Neural progenitor cell (in vitro differentiated cells): ENCODE results near the gene GNAI1. TPM values are rescaled to one million over a fixed set of nuclear protein-coding genes. Genes with fewer than 3 reads are reported as not detected.

Source experiments
- DNase-seq: peaks from one replicate; pipeline ENCODE4 v3.0.0-alpha.2; 2016; ENCODE audit warnings: low spot score
- H2AFZ ChIP-seq: fragments of 200-600 bp; sonication (generic); replicated peaks from 2 replicates; pipeline ENCODE4 v1.6.1; 2016; ENCODE audit warnings: antibody characterized with exemption
- H3F3A ChIP-seq: fragments of 200-600 bp; sonication (generic); 2 replicates; pipeline ENCODE4 v1.6.1; 2016; ENCODE audit warnings: antibody characterized with exemption, low read depth
- H3K27ac ChIP-seq: fragments of 200-600 bp; sonication (generic); 2 replicates; pipeline ENCODE4 v1.5.1; 2016; ENCODE audit warnings: mild to moderate bottlenecking
- H3K27me3 ChIP-seq: fragments of 200-600 bp; sonication (generic); 2 replicates; pipeline ENCODE4 v1.6.1; 2016; ENCODE audit warnings: mild to moderate bottlenecking, moderate library complexity
- H3K36me3 ChIP-seq: fragments of 200-600 bp; sonication (generic); 2 replicates; pipeline ENCODE4 v1.5.1; 2016
- H3K4me1 ChIP-seq: fragments of 200-600 bp; sonication (generic); 2 replicates; pipeline ENCODE4 v1.6.1; 2016; ENCODE audit warnings: mixed run types
- H3K4me2 ChIP-seq: fragments of 200-600 bp; sonication (generic); 2 replicates; pipeline ENCODE4 v1.6.1; 2016
- H3K4me3 ChIP-seq: fragments of 200-600 bp; sonication (generic); 2 replicates; pipeline ENCODE4 v1.5.1; 2016
- H3K79me2 ChIP-seq: fragments of 200-600 bp; sonication (generic); 2 replicates; pipeline ENCODE4 v1.6.1; 2016; ENCODE audit warnings: low read depth
- H3K9ac ChIP-seq: fragments of 200-600 bp; sonication (generic); 2 replicates; pipeline ENCODE4 v1.6.1; 2016
- H3K9me3 ChIP-seq: fragments of 200-600 bp; sonication (generic); 2 replicates; pipeline ENCODE4 v1.5.1; 2016; ENCODE audit warnings: low read depth
- H4K20me1 ChIP-seq: fragments of 200-600 bp; sonication (generic); 2 replicates; pipeline ENCODE4 v1.6.1; 2016; ENCODE audit warnings: low read depth
- H3K27ac Mint-ChIP-seq: 3 replicates; pipeline ENCODE4 v1.8.0; 2021; ENCODE audit warnings: mixed read lengths
- H3K27me3 Mint-ChIP-seq: 2 replicates; pipeline ENCODE4 v1.8.0; 2022; ENCODE audit warnings: low read depth, mild to moderate bottlenecking, inconsistent platforms, moderate library complexity, mixed read lengths; ENCODE audit not compliant: insufficient read depth
- H3K36me3 Mint-ChIP-seq: 3 replicates; pipeline ENCODE4 v1.8.0; 2021; ENCODE audit warnings: mixed read lengths
- H3K4me1 Mint-ChIP-seq: 3 replicates; pipeline ENCODE4 v1.8.0; 2021; ENCODE audit warnings: mixed read lengths
- H3K4me3 Mint-ChIP-seq: 3 replicates; pipeline ENCODE4 v1.8.0; 2021; ENCODE audit warnings: mild to moderate bottlenecking, moderate library complexity, mixed read lengths
- H3K9me3 Mint-ChIP-seq: 3 replicates; pipeline ENCODE4 v1.8.0; 2020; ENCODE audit warnings: mixed read lengths
- CTCF ChIP-seq: fragments of 200-600 bp; sonication (generic); IDR thresholded peaks from 2 replicates; pipeline ENCODE4 v1.5.1; 2017; ENCODE audit warnings: antibody characterized with exemption, mild to moderate bottlenecking
- EZH2 ChIP-seq: fragments of 200-600 bp; sonication (generic); IDR thresholded peaks from 2 replicates; pipeline ENCODE4 v1.6.1; 2017; ENCODE audit warnings: antibody characterized with exemption, mild to moderate bottlenecking, moderate library complexity
- EZH2phosphoT487 ChIP-seq: fragments of 200-600 bp; sonication (generic); IDR thresholded peaks from 2 replicates; pipeline ENCODE4 v1.6.1; 2017; ENCODE audit warnings: antibody characterized with exemption
- total RNA-seq: library from RNA; depleted of rRNA; stranded (reverse); fragments of >200 nt; gene quantifications from 2 replicates; pipeline ENCODE4 v1.2.3, GENCODE V29; 2015; ENCODE audit warnings: low replicate concordance

GNAI1 gene
- total RNA-seq, 1 donor from 2014 or later: 91.3 TPM

GRCh38 chr7:80139236-80139635 is 4.6 kb downstream of the GNAI1 start:
- Mint-ChIP-seq H3K27ac (no peak overlapping the region), H3K4me1 (peaks cover 21% of the 10 kb centered on the region), H3K27me3 (peaks cover 4% of the 10 kb centered on the region), H3K4me3 (no peak overlapping the region), H3K36me3 (peaks cover 12% of the 10 kb centered on the region), H3K9me3 (peaks cover 13% of the 10 kb centered on the region)
- peaks cover 58% of the 10 kb centered on the region for H4K20me1 ChIP-seq
- H3K27ac ChIP-seq: no peak overlapping the region
- H3K4me1 ChIP-seq: peaks cover 20% of the 10 kb centered on the region
- no peaks in the 10 kb centered on the region for H3K27me3 ChIP-seq
- no peak overlapping the region for H3K9ac ChIP-seq
- H3F3A ChIP-seq: peaks cover 1% of the 10 kb centered on the region
- no peak overlapping the region for H3K4me3 ChIP-seq
- H3K36me3 ChIP-seq: no peaks in the 10 kb centered on the region
- TF ChIP-seq CTCF: no peak
- no peak for TF ChIP-seq EZH2
- TF ChIP-seq EZH2phosphoT487: no peak
- H3K9me3 ChIP-seq: no peaks in the 10 kb centered on the region
- no peak for DNase-seq
- H3K79me2 ChIP-seq: peaks cover 95% of the 10 kb centered on the region
- no peak overlapping the region for H3K4me2 ChIP-seq
- no peak overlapping the region for H2AFZ ChIP-seq

- no peak overlapping the region for H3K4me3 ChIP-seq
- H3K79me2 ChIP-seq: peaks cover 100% of the 10 kb centered on the region
- no peaks in the 10 kb centered on the region for H3K27me3 ChIP-seq
- H3K27ac Mint-ChIP-seq: no peak overlapping the region
- H3K4me1 ChIP-seq: peaks cover 22% of the 10 kb centered on the region
- no peak overlapping the region for H3K27ac ChIP-seq
- peaks cover 13% of the 10 kb centered on the region for H3K9me3 Mint-ChIP-seq
- H3K36me3 Mint-ChIP-seq: peaks cover 12% of the 10 kb centered on the region
- no peak overlapping the region for H2AFZ ChIP-seq
- DNase-seq: no peak
- no peak overlapping the region for H3K4me2 ChIP-seq
- no peak overlapping the region for H3K9ac ChIP-seq
- no peaks in the 10 kb centered on the region for H3K36me3 ChIP-seq
- H4K20me1 ChIP-seq: peaks cover 70% of the 10 kb centered on the region
- TF ChIP-seq CTCF (no peak), EZH2phosphoT487 (no peak), EZH2 (no peak)
- no peaks in the 10 kb centered on the region for H3K9me3 ChIP-seq
- H3K4me3 Mint-ChIP-seq: no peak overlapping the region
- peaks cover 31% of the 10 kb centered on the region for H3K4me1 Mint-ChIP-seq
- peaks cover 4% of the 10 kb centered on the region for H3K27me3 Mint-ChIP-seq
- H3F3A ChIP-seq: no peaks in the 10 kb centered on the region
Measured at GRCh38 chr7:80140388-80140787, 5.8 kb downstream of the GNAI1 start.

- H4K20me1 ChIP-seq: peaks cover 80% of the 10 kb centered on the region
- H2AFZ ChIP-seq: no peak overlapping the region
- no peaks in the 10 kb centered on the region for H3F3A ChIP-seq
- peaks cover 100% of the 10 kb centered on the region for H3K79me2 ChIP-seq
- no peaks in the 10 kb centered on the region for H3K36me3 ChIP-seq
- no peak overlapping the region for H3K27ac ChIP-seq
- no peak overlapping the region for H3K4me2 ChIP-seq
- Mint-ChIP-seq H3K27ac (no peak overlapping the region), H3K9me3 (peaks cover 13% of the 10 kb centered on the region), H3K4me3 (no peak overlapping the region), H3K36me3 (peaks cover 12% of the 10 kb centered on the region), H3K4me1 (peaks cover 40% of the 10 kb centered on the region), H3K27me3 (peaks cover 4% of the 10 kb centered on the region)
- H3K4me3 ChIP-seq: no peak overlapping the region
- H3K9me3 ChIP-seq: no peaks in the 10 kb centered on the region
- no peak for DNase-seq
- TF ChIP-seq EZH2: no peak
- TF ChIP-seq EZH2phosphoT487: no peak
- TF ChIP-seq CTCF: no peak
- peaks cover 24% of the 10 kb centered on the region for H3K4me1 ChIP-seq
- H3K9ac ChIP-seq: no peak overlapping the region
- no peaks in the 10 kb centered on the region for H3K27me3 ChIP-seq
Measured at GRCh38 chr7:80141376-80141775, 6.7 kb downstream of the GNAI1 start.
